ENCODE results near the gene RNF151. TPM values are rescaled to one million over a fixed set of nuclear protein-coding genes. Genes with fewer than 3 reads are reported as not detected.

RNF151 gene
- total and polyA plus RNA-seq, 2 of the 13 experiments (the other 11 are each of a cell fraction or from before 2014, with no cell fraction given): not detected

DNA sequence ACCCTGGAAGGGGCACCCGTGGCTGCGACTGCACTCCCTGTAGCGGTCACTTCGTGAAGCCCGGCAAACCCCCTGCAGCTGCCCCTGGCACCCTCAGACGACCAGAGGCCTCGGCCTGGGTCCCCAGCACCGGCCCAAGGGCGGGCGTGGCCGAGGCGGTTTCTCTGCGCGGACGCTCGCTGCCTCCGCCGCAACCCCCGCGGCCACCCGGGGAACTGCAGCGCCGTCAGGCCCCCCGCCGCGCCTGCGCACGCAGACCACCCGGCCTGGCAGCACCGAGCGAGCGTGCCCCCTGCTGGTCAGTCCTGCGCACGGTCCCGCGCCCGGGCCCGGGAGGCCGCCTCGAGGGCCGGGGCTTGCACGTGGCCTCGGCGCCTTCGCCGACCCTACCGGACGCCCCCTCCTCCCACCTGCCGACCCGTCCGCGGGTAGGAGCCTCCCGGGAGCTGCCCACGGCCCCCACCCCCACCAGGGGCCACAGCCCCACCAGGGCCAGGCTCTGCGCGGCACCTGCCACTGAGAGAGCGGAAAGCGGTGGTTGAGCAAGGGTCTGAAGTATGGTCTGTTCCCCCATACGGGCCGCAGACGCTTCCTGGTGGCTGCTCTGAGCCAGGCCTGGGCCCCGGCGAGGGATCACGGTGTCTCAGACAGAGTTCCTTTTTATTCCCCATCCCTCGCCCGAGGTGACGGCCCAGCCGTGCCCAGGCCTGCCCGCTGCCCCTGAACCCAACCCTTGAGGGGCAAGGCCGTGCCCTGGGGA is 36.9 kb upstream of the RNF151 start (continued):
- TF ChIP-seq, protein P1, sequence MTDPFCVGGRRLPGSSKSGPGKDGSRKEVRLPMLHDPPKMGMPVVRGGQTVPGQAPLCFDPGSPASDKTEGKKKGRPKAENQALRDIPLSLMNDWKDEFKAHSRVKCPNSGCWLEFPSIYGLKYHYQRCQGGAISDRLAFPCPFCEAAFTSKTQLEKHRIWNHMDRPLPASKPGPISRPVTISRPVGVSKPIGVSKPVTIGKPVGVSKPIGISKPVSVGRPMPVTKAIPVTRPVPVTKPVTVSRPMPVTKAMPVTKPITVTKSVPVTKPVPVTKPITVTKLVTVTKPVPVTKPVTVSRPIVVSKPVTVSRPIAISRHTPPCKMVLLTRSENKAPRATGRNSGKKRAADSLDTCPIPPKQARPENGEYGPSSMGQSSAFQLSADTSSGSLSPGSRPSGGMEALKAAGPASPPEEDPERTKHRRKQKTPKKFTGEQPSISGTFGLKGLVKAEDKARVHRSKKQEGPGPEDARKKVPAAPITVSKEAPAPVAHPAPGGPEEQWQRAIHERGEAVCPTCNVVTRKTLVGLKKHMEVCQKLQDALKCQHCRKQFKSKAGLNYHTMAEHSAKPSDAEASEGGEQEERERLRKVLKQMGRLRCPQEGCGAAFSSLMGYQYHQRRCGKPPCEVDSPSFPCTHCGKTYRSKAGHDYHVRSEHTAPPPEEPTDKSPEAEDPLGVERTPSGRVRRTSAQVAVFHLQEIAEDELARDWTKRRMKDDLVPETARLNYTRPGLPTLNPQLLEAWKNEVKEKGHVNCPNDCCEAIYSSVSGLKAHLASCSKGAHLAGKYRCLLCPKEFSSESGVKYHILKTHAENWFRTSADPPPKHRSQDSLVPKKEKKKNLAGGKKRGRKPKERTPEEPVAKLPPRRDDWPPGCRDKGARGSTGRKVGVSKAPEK (CRISPR knock-in tag; IDR thresholded peaks at IDR 0.05; ENCODE audit: borderline replicate concordance): no peak
- TF ChIP-seq ATF1 (CRISPR knock-in tag; IDR thresholded peaks at IDR 0.05) (no peak), ZNF430 (CRISPR knock-in tag; IDR thresholded peaks at IDR 0.05) (peak; percentile 86), SNAPC2 (CRISPR knock-in tag; IDR thresholded peaks at IDR 0.05) (peak; percentile 84; the same call in 1 of the 2 replicates), RAD51 (IDR thresholded peaks at IDR 0.05; ENCODE audit: borderline replicate concordance) (no peak), ZBTB20 (CRISPR knock-in tag; IDR thresholded peaks at IDR 0.05; ENCODE audit: borderline replicate concordance, low read depth) (no peak), HCFC1 (IDR thresholded peaks at IDR 0.05; ENCODE audit: low read depth, low read length) (no peak), SATB2 (CRISPR knock-in tag; IDR thresholded peaks at IDR 0.05) (no peak), POLR2A (IDR thresholded peaks at IDR 0.05; ENCODE audit: insufficient read depth in 1 of 2, low read depth in 2 of 2, low read length in 2 of 2) (peak; percentile 46 to 49; a peak in 3 of 4 replicates), ZNF768 (CRISPR knock-in tag; IDR thresholded peaks at IDR 0.05) (peak; percentile 54; the same call in 1 of the 2 replicates), HNF4A (CRISPR knock-in tag; IDR thresholded peaks at IDR 0.05) (no peak), ZNF292 (CRISPR knock-in tag; IDR thresholded peaks at IDR 0.05; ENCODE audit: borderline replicate concordance, low read depth) (no peak), SRF (IDR thresholded peaks at IDR 0.05; ENCODE audit: low read depth, low read length) (no peak), MXI1 (IDR thresholded peaks at IDR 0.05; ENCODE audit: borderline replicate concordance, low read depth, low read length) (peak; percentile 49; the same call in 1 of the 3 replicates), FOXO1 (CRISPR knock-in tag; IDR thresholded peaks at IDR 0.05) (peak; percentile 70; the same call in 1 of the 2 replicates), PPARG (CRISPR knock-in tag; conservative IDR thresholded peaks at IDR 0.05) (no peak)
- TF ChIP-seq, protein P2, sequence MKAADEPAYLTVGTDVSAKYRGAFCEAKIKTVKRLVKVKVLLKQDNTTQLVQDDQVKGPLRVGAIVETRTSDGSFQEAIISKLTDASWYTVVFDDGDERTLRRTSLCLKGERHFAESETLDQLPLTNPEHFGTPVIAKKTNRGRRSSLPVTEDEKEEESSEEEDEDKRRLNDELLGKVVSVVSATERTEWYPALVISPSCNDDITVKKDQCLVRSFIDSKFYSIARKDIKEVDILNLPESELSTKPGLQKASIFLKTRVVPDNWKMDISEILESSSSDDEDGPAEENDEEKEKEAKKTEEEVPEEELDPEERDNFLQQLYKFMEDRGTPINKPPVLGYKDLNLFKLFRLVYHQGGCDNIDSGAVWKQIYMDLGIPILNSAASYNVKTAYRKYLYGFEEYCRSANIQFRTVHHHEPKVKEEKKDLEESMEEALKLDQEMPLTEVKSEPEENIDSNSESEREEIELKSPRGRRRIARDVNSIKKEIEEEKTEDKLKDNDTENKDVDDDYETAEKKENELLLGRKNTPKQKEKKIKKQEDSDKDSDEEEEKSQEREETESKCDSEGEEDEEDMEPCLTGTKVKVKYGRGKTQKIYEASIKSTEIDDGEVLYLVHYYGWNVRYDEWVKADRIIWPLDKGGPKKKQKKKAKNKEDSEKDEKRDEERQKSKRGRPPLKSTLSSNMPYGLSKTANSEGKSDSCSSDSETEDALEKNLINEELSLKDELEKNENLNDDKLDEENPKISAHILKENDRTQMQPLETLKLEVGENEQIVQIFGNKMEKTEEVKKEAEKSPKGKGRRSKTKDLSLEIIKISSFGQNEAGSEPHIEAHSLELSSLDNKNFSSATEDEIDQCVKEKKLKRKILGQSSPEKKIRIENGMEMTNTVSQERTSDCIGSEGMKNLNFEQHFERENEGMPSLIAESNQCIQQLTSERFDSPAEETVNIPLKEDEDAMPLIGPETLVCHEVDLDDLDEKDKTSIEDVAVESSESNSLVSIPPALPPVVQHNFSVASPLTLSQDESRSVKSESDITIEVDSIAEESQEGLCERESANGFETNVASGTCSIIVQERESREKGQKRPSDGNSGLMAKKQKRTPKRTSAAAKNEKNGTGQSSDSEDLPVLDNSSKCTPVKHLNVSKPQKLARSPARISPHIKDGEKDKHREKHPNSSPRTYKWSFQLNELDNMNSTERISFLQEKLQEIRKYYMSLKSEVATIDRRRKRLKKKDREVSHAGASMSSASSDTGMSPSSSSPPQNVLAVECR (CRISPR knock-in tag; IDR thresholded peaks at IDR 0.05; ENCODE audit: borderline replicate concordance): peak; percentile 58; the same call in 1 of the 2 replicates
- TF ChIP-seq, protein P3, sequence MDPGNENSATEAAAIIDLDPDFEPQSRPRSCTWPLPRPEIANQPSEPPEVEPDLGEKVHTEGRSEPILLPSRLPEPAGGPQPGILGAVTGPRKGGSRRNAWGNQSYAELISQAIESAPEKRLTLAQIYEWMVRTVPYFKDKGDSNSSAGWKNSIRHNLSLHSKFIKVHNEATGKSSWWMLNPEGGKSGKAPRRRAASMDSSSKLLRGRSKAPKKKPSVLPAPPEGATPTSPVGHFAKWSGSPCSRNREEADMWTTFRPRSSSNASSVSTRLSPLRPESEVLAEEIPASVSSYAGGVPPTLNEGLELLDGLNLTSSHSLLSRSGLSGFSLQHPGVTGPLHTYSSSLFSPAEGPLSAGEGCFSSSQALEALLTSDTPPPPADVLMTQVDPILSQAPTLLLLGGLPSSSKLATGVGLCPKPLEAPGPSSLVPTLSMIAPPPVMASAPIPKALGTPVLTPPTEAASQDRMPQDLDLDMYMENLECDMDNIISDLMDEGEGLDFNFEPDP (CRISPR knock-in tag; conservative IDR thresholded peaks at IDR 0.05): no peak
- TF ChIP-seq, protein P4, sequence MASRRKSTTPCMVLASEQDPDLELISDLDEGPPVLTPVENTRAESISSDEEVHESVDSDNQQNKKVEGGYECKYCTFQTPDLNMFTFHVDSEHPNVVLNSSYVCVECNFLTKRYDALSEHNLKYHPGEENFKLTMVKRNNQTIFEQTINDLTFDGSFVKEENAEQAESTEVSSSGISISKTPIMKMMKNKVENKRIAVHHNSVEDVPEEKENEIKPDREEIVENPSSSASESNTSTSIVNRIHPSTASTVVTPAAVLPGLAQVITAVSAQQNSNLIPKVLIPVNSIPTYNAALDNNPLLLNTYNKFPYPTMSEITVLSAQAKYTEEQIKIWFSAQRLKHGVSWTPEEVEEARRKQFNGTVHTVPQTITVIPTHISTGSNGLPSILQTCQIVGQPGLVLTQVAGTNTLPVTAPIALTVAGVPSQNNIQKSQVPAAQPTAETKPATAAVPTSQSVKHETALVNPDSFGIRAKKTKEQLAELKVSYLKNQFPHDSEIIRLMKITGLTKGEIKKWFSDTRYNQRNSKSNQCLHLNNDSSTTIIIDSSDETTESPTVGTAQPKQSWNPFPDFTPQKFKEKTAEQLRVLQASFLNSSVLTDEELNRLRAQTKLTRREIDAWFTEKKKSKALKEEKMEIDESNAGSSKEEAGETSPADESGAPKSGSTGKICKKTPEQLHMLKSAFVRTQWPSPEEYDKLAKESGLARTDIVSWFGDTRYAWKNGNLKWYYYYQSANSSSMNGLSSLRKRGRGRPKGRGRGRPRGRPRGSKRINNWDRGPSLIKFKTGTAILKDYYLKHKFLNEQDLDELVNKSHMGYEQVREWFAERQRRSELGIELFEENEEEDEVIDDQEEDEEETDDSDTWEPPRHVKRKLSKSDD (CRISPR knock-in tag; IDR thresholded peaks at IDR 0.05; ENCODE audit: low read depth): peak; percentile 70; the same call in 1 of the 2 replicates

Measured in HepG2 (cell line).